Measurements from ENCODE around the gene TPM3.

- TF ChIP-seq POLR2A (IDR thresholded peaks at IDR 0.05) (no peak), CTCF (IDR thresholded peaks at IDR 0.05) (no peak)
These were observed 11.8 kb downstream of the TPM3 start for GRCh38 chr1:154179946-154180687.

All from transverse colon (tissue), 3 donors.